ENCODE results near the gene TNFRSF4. TPM values are rescaled to one million over a fixed set of nuclear protein-coding genes. Genes with fewer than 3 reads are reported as not detected.
"Not testable (repeated sequence)": the region's sequence is repeated elsewhere in the genome, so short reads cannot be mapped to it uniquely, and the experiment has no call there.

TNFRSF4 gene
- total RNA-seq, 1 donor from 2014 or later = 418 TPM

DNA sequence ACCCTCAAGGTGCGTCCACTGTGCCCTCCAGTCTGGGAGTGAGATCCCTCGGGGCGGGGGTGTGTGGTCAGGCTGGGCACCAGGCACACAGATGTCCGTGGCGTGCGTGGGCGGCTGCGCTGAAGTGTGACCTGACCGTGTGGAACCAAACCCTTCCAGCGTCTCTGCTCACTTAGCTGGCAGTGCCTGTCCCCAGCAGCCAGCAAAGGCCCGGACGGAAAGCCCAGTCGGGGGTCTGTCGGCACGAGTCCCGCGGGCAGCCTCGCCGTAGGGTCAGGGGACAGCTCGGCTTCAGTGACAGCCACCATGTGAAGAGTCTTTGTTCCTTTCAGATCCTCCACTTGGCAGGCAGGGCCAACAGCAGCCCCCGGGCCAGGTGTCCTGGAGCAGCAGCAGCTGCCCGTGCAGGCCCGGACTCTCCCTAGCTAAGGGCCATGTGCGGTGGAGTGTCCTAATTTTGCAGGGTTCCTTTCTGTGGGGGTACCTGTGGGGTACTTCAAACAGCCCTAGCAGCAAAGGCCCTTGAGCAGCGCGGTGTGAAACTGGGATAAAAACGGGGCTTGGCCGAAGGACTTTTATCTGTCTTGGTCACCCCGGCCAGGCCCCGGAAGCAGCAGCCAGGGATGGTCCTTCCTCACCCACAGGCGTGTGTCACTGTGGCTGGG is 28.7 kb downstream of the TNFRSF4 start:
- intact Hi-C loops (cut with micrococcal nuclease) = no loop called here

DNA sequence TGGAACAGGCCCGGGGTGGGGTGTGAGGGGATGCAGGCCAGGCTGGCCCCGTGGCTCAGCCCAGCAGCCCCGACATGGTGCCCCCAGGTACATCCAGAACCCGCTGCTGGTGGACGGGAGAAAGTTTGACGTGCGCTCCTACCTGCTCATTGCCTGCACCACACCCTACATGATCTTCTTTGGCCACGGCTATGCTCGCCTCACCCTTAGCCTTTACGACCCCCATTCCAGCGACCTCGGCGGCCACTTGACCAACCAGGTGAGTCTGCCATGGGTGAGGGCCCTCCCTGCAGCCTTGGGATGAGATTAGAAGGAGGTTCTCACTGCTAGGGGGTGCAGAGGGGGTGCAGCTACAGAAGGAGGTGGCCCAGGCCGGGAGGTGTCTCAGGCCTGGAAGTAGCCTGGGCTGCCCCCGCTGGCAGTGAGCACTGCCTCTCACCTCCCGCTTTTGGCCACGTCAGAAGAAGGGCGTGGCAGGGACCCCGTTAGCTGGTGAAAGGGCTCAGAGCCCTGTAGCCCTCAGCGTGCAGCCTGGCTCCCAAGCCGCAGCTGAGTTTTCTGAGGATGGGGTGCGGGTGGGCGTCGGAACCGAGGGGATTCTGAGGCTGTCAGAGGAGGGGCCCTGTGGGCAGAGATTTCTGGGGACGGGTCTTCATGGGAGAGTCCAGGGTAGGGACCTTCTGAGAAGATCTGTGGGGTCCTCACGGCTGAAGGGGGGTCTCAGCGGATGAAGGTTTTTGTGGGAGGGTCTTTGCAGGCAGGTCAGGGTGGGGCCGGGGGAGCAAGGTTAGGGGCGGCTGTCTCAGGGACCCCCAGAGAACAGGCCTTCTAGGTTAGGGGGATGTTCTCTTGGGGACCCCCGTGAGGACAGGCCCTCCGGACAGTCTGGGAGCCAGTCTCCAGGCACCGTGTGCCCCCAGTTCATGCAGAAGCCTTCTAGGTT is 29.8 kb downstream of the TNFRSF4 start:
- intact Hi-C loops (cut with micrococcal nuclease) = no loop called here

DNA sequence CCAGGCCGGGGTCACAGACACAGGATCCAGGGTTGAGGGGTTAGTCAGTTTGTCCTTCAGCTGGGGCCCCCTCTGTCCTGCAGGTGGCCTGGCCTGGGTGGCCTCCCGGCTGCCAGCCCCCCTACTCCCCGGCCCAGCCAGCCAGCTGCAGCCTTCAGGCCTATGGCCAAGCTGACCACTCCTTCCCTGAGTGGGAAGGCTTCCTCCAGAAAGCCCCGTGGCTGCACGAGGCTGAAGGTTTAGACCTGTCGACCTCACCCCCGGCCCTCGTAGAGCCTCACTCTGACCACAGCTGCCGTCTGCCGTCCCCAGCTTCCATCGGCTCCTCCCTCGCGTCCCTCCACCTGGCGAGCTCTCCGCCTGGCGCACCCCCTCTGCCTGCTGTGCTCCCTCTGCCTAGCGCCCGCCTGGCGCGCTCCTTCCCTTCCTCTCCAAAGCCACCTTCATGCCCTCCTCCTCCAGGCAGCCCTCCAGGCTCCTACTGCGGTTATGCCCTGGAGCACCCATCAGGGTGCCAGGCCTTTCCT is 30.7 kb downstream of the TNFRSF4 start:
- intact Hi-C loops (cut with micrococcal nuclease) = no loop called here

DNA sequence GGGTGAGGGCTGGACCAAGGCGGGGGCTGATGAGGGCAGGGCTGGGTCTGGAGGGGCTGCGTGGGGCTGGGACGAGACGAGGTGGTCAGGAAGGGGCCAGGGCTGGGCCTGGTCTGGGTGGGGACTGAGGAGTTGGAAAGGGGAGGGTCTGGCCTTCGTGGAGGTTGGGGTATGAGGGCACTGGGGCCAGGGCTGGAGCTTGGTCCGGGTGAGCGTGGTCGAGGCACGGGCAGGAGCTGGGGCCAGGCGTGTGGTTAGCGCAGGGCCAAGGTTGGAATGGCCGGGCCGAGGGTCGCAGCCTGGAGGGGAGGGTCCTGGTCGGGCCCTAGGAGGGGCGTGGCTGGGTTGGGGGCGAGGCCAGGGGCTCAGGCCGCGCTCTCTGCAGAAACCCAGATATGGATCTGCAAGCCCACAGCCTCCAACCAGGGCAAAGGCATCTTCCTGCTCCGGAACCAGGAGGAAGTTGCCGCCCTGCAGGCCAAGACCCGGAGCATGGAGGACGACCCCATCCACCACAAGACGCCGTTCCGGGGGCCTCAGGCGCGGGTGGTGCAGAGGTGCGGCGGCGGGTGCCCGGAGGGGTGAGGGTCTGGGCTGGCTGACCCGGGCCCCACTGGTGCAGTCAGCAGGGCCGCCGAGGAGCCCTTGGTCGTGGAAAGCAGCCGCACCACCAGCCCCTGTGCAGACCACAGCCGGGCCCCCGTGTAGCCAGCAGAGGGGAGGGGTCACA is 31.3 kb downstream of the TNFRSF4 start:
- intact Hi-C loops (cut with micrococcal nuclease) = no loop called here

DNA sequence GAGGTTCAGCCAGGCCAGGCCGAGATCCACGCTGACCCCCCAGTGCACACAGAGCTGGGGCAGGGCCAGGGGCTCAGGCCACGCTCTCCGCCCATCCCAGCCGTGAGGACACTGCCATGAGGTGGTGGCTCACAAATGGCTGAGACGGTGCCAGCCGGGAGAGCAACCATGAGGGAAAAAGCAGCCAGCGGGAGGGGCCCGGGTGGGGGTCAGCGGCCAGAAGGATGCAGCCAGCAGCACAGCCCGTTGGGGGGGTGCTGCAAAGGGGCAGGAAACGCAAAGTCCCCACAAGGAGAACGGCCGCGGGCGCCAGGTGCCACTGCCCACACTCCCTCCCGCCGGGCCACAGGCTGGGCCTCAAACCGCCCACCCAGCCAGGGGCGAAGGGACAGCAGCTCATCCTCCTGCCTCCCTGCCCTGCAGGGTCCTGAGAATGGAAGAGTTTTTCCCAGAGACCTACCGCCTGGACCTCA is 32.0 kb downstream of the TNFRSF4 start:
- intact Hi-C loops (cut with micrococcal nuclease) = no loop called here

DNA sequence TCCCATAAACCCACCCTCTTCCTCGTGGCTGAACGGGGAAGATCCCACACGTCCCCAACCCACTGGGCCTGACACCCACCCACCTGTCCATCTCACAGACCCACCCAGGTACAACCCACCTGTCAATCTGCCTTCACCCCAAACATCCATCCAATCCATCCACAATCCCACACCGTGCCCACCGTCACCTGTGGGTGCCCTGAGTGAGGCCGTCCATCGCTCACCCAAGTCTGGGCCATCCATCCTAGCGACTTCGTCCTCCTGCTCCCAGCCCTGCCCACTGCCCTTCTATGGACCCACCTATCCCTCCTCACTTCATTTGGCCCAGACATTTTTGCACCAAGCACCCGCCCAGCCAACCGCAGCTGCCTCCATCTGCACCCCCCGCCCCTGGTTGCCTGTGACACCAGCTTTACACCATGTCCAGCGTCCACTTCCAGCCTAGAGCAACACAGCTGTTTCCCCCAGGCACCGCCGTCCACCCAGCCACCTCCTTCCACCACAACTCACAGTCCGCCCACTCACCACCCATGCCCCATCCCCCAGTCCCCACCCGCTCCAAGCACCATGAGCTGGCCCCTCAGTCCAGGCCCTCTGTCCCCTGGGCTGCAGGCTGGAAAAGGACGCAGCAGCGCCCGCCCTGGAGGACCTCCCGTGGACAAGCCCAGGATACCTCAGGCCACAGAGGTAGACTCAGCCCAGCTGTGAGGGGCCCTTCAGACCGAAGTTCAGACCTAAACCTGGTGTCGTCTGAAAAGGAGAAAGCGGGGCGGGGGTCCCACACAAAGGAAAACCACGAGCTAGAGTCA is 32.6 kb downstream of the TNFRSF4 start:
- intact Hi-C loops (cut with micrococcal nuclease) = no loop called here

DNA sequence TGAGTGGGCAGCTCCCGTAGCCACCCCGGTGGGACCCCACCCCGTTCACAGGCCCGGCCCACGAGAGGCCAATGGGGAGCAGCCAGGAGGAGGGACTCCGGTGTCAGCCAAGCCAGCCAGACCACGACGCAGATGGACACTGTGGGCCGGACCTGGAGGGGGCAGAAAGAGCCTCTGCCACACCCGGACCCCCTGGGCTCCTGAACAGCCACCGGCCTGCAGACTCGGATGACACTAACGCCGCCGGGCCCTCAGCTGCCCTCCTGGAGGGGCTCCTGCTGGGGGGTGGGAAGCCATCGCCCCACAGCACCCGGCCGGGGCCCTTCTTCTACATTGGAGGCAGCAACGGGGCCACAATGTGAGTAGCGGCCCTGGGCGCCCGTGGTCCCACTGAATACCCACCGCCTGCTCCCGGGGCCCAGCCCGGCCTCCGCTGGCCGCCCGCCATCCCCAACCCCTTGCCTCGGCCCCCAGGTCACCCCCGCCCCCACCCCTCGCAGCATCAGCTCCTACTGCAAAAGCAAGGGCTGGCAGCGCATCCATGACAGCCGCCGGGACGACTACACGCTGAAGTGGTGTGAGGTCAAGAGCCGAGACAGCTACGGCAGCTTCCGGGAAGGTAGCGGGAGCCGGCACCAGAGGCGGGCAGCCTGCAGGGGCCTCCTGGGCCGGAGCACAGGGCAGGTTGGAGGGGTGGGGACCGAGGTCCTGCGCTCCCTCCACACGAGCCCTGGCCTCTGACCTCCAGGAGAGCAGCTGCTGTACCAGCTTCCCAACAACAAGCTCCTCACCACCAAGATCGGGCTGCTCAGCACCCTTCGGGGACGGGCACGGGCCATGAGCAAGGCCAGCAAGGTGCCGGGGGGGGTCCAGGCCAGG is 33.7 kb downstream of the TNFRSF4 start:
- intact Hi-C loops (cut with micrococcal nuclease) = no loop called here

DNA sequence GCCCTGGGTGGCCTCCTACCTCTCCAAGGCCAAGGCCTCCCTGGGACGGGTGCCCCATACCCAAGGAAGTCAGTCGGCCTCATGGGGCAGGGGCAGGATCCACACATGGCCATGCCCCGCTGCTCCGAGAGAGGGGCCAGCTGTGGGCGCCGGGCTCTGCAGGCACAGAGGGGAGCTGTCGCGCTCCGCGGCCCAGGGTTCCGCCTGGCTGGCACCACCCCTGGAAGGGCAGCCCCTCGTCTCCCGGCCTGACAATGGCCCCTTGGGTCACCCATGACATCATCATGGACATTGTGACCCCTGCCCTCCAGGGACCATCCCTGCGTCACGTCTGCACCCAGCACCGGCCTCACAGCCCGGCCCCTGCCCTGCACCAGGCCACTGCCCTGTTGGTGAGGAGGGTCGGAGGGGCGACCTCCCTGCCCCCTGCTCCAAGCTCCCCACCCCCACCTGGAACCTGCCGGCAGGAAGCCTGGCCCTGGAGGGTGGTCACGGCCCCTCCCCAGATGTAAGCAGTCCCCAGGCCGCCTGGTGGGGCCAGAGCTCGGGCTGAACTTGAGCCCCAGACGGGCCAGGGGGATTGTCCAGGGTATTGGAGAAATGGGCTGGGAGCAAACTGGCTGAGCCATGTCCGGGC is 34.5 kb downstream of the TNFRSF4 start:
- intact Hi-C loops (cut with micrococcal nuclease) = no loop called here

DNA sequence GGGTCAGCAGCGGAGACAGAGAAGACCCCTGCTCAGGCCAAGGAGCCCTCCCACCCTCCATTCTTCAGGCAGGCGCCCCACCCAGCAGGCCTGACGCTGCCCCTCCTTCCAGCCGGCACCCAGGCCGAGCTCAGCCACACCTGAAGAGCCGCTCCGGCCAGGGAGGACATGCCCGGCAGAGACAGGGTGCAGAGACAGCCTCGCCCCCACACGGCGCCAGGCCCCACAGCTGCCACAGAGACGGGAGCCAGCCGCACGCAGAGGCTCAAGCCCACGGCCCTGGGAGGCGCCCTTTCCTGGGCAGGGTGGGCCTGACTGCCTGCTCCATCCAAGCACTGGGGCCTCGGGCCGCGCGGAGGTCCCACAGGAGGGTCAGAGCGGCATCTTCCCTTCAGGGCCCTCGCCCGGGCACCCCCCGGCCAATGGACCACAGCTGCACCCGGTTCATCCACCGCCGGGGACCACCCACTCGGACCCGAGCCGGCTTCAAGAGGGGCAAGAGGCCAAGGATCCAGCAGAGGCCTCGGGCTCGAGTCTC is 35.1 kb downstream of the TNFRSF4 start:
- intact Hi-C loops (cut with micrococcal nuclease) = no loop called here

DNA sequence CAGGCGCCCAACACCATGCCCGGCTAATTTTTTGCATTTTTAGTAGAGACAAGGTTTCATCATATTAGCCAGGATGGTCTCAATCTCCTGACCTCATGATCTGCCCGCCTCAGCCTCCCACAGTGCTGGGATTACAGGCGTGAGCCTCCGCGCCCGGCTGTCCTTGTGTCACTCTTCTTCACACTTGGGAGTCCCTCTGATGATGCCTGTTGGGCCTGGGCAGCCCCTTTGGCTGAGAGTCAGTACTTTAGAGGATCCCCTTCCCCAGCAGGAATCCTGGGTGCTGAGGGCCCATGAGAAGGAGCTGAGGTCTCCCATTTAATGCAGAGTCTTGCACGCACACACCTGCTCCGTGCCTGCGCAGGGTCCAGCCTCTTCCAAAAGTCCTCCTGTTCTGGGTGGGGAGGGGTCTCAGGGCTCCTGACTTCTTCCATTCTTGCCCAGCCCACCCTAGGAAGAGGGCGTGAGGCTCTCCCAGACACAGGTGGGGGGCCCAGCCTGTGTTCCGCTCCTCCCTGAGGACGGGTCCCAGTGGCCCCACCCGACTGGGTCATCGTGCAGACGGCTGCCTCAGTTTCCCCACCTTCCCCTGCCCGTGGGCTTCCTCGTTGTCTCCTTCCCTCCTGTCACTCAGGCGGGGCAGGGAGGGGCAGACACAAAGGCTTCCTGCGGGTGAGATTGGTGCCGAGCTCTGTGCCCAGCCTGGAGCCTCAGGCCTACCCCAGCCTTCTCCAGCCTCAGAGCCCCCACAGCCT is 36.3 kb downstream of the TNFRSF4 start:
- intact Hi-C loops (cut with micrococcal nuclease) = no loop called here

DNA sequence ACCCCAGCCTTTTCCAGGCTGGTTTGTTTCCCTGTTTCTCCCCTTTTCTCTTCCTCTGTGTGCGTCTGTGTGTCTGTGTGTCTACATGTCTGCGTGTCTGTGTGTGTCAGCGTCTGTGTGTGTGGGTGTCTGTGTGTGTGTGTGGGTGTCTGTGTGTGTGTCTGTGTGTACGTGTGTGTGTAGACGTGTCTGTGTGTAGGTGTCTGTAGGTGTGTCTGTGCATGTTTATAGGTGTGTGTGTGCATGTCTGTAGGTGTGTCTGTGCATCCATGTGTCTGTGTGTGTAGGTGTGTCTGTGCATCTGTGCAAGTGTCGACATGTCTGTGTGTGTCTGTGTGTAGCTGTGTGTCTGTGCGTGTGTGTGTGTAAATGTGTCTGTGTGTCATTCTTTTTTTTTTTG is 37.0 kb downstream of the TNFRSF4 start:
- intact Hi-C loops (cut with micrococcal nuclease) = no loop called here

DNA sequence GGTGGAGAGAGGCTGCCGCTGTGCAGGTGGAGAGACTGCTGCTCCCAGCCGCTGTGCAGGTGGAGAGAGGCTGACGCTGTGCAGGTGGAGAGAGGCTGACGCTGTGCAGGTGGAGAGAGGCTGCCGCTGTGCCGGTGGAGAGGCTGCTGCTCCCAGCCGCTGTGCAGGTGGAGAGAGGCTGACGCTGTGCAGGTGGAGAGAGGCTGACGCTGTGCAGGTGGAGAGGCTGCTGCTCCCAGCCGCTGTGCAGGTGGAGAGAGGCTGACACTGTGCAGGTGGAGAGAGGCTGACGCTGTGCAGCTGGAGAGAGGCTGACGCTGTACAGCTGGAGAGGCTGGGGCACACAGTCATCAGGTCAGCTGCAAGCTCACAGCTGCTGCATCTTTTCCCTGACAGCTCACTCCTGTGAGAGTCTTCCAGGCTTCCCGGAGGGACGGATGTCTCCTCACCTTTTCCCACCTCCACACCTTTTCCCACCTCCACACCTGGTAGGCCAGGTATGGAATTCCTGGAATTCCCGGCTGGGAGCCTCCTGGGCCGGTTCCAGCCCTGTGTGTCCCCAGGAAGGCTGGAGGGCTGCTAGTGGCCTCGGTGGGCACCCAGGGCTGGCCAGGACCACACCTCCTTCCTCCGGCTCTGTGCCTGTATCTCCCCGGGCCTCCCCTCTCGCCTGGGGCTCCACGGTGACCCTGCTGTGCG is 37.7 kb downstream of the TNFRSF4 start:
- intact Hi-C loops (cut with micrococcal nuclease) = not testable (repeated sequence)

DNA sequence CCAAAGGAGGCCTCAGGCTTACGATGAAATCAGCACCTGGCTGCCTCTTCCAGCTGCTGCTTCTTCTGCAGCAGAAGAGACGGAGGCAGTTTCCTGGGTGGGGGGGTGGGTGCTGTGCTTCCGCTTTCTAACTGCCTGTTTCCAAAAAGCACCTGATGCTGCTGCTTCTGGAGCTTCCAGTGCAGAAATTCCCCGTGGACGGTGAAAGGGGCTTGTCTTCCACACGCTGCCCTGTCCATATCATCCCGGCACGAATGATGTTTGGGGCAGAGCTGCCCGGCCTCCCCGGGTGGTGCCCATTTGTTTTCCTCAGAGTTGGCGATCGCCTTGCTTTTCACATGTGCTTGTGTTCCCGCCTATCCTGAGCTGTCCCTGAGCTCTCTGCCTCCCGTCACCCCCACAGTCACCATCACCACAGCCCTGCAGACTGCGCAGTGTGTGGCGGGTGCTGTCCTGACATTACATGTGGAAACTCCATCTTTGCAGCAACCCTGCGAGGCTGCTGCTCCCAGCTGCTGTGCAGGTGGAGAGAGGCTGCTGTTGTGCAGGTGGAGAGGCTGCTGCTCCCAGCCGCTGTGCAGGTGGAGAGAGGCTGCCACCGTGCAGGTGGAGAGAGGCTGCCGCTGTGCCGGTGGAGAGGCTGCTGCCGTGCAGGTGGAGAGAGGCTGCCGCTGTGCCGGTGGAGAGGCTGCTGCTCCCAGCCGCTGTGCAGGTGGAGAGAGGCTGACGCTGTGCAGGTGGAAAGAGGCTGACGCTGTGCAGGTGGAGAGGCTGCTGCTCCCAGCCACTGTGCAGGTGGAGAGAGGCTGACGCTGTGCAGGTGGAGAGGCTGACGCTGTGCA is 38.5 kb downstream of the TNFRSF4 start:
- intact Hi-C loops (cut with micrococcal nuclease) = loop anchor here (1.0 kb wide), 1 partner anchor 39 kb away; the partner anchor contains the start of gene TNFRSF4

DNA sequence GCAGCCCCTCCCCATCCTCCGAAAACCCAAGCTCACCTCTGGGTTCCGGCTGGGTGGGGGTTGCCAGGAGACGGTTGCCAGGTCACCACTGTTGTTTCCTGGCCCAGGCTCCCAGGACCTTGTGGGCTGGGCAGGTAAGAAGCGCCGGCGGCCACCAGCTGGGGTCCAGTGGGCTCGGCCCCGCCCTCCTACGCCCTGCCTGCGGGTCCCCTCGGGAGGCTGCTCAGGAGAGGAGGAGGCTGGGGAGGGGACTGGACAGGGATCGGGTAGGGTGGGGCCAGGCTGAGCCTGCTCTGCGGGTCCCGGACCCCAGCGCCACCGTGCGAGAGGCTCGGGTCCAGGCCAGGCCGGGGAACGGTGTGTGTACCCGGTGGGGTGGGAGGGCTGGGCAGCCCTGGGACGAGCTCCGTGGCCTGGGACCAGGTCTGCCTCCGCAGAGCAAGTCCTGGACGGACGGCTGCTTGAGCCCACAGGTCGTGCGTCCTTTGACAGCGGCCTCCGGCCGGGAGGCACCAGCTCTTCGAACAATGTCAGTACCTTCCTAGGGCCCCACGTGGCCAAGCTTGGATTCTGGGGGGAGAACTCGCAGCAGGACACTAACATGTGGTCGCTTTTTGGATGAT is 40.0 kb downstream of the TNFRSF4 start, which contains the start of gene TTLL10:
Gene TTLL10 (plus strand): TSS at position 88 of the 623 bp plus-strand sequence. CDS start 5,336 bp downstream, outside the sequence.
- intact Hi-C loops (cut with micrococcal nuclease) = loop anchor here (1.0 kb wide), 1 partner anchor 111 kb away; no protein-coding TSS in a partner anchor

DNA sequence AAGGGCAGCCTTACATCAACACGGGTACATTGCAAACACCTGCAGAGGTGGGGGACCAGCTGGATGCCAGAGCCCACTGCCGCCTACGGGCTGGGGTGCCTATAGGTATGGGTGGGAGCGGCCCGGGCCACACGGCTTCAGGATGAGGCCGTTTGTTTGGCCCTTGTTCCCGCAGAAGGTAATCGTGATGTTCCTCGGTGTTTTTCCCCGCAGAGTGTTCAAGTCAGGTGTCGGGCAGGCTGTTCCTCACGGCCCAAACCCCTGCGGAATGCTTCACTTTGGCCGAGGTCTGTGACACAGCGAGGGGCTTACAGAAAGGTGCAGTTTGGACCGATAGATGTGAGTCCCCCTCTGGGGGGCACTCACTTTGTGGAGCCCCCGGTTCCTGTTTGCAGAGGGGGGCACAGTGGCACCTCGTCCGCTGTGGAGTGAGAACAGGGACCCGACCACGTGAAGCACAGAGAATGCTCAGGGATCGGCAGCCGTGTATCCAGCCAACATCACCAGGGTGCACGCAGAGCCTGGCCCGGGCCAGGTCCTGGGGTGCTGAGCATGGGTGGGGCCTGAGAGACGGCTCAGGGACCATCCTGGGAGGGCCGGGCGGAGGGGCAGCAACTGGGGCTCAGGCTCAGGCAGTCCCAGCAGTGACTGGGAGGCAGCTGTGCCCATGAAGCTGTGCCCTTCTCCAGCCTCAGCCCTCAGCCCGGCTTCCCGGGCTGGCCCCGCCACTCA is 40.7 kb downstream of the TNFRSF4 start:
- intact Hi-C loops (cut with micrococcal nuclease) = loop anchor here (1.0 kb wide), 1 partner anchor 110 kb away; no protein-coding TSS in a partner anchor
